IPS DF 6.9 (cell line): Measurements from ENCODE around the gene WBP2.

Experiments used
- DNase-seq: peaks from one replicate; pipeline ENCODE4 v3.0.0-alpha.2; 2013; ENCODE audit warnings: low read depth, low spot score
- H3K27ac ChIP-seq: one replicate; pipeline ENCODE4 v1.5.1; 2013; ENCODE audit warnings: low read length, control low read depth
- H3K27me3 ChIP-seq: 2 replicates; pipeline ENCODE4 v1.6.1; 2013; ENCODE audit warnings: mild to moderate bottlenecking, low read length; ENCODE audit not compliant: control insufficient read depth, insufficient read depth
- H3K36me3 ChIP-seq: 2 replicates; pipeline ENCODE4 v1.6.1; 2013; ENCODE audit warnings: low read length; ENCODE audit not compliant: control insufficient read depth, insufficient read depth
- H3K4me1 ChIP-seq: 2 replicates; pipeline ENCODE4 v1.6.1; 2013; ENCODE audit warnings: low read length; ENCODE audit not compliant: control insufficient read depth, insufficient read depth
- H3K4me3 ChIP-seq: 2 replicates; pipeline ENCODE4 v1.5.1; 2013; ENCODE audit warnings: mild to moderate bottlenecking, low read length
- H3K9me3 ChIP-seq: 2 replicates; pipeline ENCODE4 v1.6.1; 2013; ENCODE audit warnings: low read length, inconsistent platforms; ENCODE audit not compliant: control insufficient read depth, insufficient read depth
- WGBS: extraction: QIAGEN DNeasy Blood & Tissue Kit; methylation state at CpG from one replicate; pipeline ENCODE4 v1.1.7; 2013; ENCODE audit warnings: mixed read lengths, missing lambda C conversion rate; ENCODE audit not compliant: insufficient read length, insufficient coverage; 5-methylcytosine and 5-hydroxymethylcytosine counted together

The WBP2 gene

GRCh38 chr17:75834928-75835653 lies 20.0 kb downstream of the WBP2 start:
- H3K27me3 ChIP-seq: no peaks in the 10 kb centered on the region
- no CpG with 5 or more reads among the region's 24 CpGs for WGBS
- peaks cover 8% of the 10 kb centered on the region; the same call in 1 of the 2 replicates for H3K4me1 ChIP-seq
- H3K36me3 ChIP-seq: no peaks in the 10 kb centered on the region; the same call in 1 of the 2 replicates
- H3K27ac ChIP-seq: no peak overlapping the region
- no peak overlapping the region for H3K4me3 ChIP-seq
- no peaks in the 10 kb centered on the region for H3K9me3 ChIP-seq
- DNase-seq: no peak

GRCh38 chr17:75834279-75834920 lies 20.7 kb downstream of the WBP2 start:
- H3K36me3 ChIP-seq: no peaks in the 10 kb centered on the region
- H3K4me3 ChIP-seq: no peak overlapping the region
- no peak for DNase-seq
- no peaks in the 10 kb centered on the region for H3K27me3 ChIP-seq
- peaks cover 8% of the 10 kb centered on the region; the same call in 1 of the 2 replicates for H3K4me1 ChIP-seq
- no CpG with 5 or more reads among the region's 25 CpGs for WGBS
- H3K9me3 ChIP-seq: no peaks in the 10 kb centered on the region
- no peak overlapping the region for H3K27ac ChIP-seq

- DNase-seq: no peak
- no CpG with 5 or more reads among the region's 20 CpGs for WGBS
- Histone ChIP-seq H3K36me3 (peaks cover 4% of the 10 kb centered on the region; the same call in 1 of the 2 replicates), H3K4me3 (no peak overlapping the region), H3K27me3 (no peaks in the 10 kb centered on the region), H3K9me3 (no peaks in the 10 kb centered on the region), H3K4me1 (peaks cover 10% of the 10 kb centered on the region; the same call in 1 of the 2 replicates), H3K27ac (no peak overlapping the region)
Measured at GRCh38 chr17:75832652-75833400, 22.3 kb downstream of the WBP2 start.

- DNase-seq: no peak
- Histone ChIP-seq H3K27me3 (no peaks in the 10 kb centered on the region), H3K9me3 (no peaks in the 10 kb centered on the region), H3K27ac (no peak overlapping the region), H3K4me3 (no peak overlapping the region), H3K4me1 (peaks cover 12% of the 10 kb centered on the region; the same call in 1 of the 2 replicates), H3K36me3 (peaks cover 4% of the 10 kb centered on the region; the same call in 1 of the 2 replicates)
- no CpG with 5 or more reads among the region's 10 CpGs for WGBS
Measured at GRCh38 chr17:75832164-75832651, 22.9 kb downstream of the WBP2 start.

GRCh38 chr17:75831032-75831571 lies 24.0 kb downstream of the WBP2 start:
- Histone ChIP-seq H3K27ac (no peak overlapping the region), H3K9me3 (no peaks in the 10 kb centered on the region), H3K36me3 (peaks cover 4% of the 10 kb centered on the region; the same call in 1 of the 2 replicates), H3K4me1 (peaks cover 12% of the 10 kb centered on the region; the same call in 1 of the 2 replicates), H3K27me3 (no peaks in the 10 kb centered on the region), H3K4me3 (no peak overlapping the region)
- DNase-seq: no peak
- whole genome bisulfite sequencing: no CpG with 5 or more reads among the region's 15 CpGs

- peak; percentile 63 for DNase-seq
- no peaks in the 10 kb centered on the region for H3K27me3 ChIP-seq
- H3K27ac ChIP-seq: no peak overlapping the region
- WGBS: no CpG with 5 or more reads among the region's 27 CpGs
- no peaks in the 10 kb centered on the region for H3K9me3 ChIP-seq
- H3K36me3 ChIP-seq: peaks cover 4% of the 10 kb centered on the region; the same call in 1 of the 2 replicates
- H3K4me3 ChIP-seq: no peak overlapping the region
- H3K4me1 ChIP-seq: peaks cover 10% of the 10 kb centered on the region; the same call in 1 of the 2 replicates
Measured at GRCh38 chr17:75830164-75831031, 24.7 kb downstream of the WBP2 start.

GRCh38 chr17:75829747-75830146 lies 25.4 kb downstream of the WBP2 start:
- H3K4me3 ChIP-seq: no peak overlapping the region
- no peak for DNase-seq
- WGBS: no CpG with 5 or more reads among the region's 7 CpGs
- H3K4me1 ChIP-seq: peaks cover 9% of the 10 kb centered on the region; the same call in 1 of the 2 replicates
- no peaks in the 10 kb centered on the region for H3K27me3 ChIP-seq
- H3K9me3 ChIP-seq: no peaks in the 10 kb centered on the region
- H3K27ac ChIP-seq: no peak overlapping the region
- peaks cover 4% of the 10 kb centered on the region; the same call in 1 of the 2 replicates for H3K36me3 ChIP-seq

- H3K4me3 ChIP-seq: no peak overlapping the region
- no CpG with 5 or more reads among the region's 19 CpGs for WGBS
- no peak overlapping the region for H3K27ac ChIP-seq
- H3K4me1 ChIP-seq: peaks cover 9% of the 10 kb centered on the region; the same call in 1 of the 2 replicates
- no peaks in the 10 kb centered on the region for H3K27me3 ChIP-seq
- no peak for DNase-seq
- no peaks in the 10 kb centered on the region for H3K9me3 ChIP-seq
- H3K36me3 ChIP-seq: peaks cover 9% of the 10 kb centered on the region
Measured at GRCh38 chr17:75828741-75829140, 26.4 kb downstream of the WBP2 start.

GRCh38 chr17:75828076-75828400 lies 27.1 kb downstream of the WBP2 start:
- Histone ChIP-seq H3K4me1 (peaks cover 9% of the 10 kb centered on the region; the same call in 1 of the 2 replicates), H3K9me3 (no peaks in the 10 kb centered on the region), H3K27ac (no peak overlapping the region), H3K36me3 (peaks cover 10% of the 10 kb centered on the region), H3K27me3 (no peaks in the 10 kb centered on the region), H3K4me3 (no peak overlapping the region)
- no CpG with 5 or more reads among the region's 11 CpGs for WGBS
- no peak for DNase-seq
